Esophagus mucosa (tissue), 1 donor: ENCODE measurements around the gene IMMP2L. TPM values are rescaled to one million over a fixed set of nuclear protein-coding genes. Genes with fewer than 3 reads are reported as not detected.

Experiments
- ATAC-seq: fragments of 200-7000 bp; cut with Tn5 transposase; one replicate; pipeline ENCODE4 v1.9.1; 2020
- total RNA-seq: library from RNA; stranded (reverse); gene quantifications from one replicate; pipeline ENCODE4 v1.2.4, GENCODE V29; 2023
- donor health status: DM: yes; HTN: yes; CAD: no.

The IMMP2L gene
- total RNA-seq, 1 donor from 2014 or later = 8.8 TPM

GRCh38 chr7:111556977-111557376 is 5.3 kb downstream of the IMMP2L start:
- no peak for ATAC-seq

- ATAC-seq = no peak
These were observed 8.2 kb downstream of the IMMP2L start for GRCh38 chr7:111554086-111554485.

GRCh38 chr7:111541067-111541466 is 21.2 kb downstream of the IMMP2L start:
- ATAC-seq = no peak

GRCh38 chr7:111540199-111540815 is 22.0 kb downstream of the IMMP2L start:
- ATAC-seq = no peak

- ATAC-seq = no peak
These were observed 25.2 kb downstream of the IMMP2L start for GRCh38 chr7:111537134-111537533.

GRCh38 chr7:111535142-111535870 is 27.0 kb downstream of the IMMP2L start:
- ATAC-seq = no peak

DNA sequence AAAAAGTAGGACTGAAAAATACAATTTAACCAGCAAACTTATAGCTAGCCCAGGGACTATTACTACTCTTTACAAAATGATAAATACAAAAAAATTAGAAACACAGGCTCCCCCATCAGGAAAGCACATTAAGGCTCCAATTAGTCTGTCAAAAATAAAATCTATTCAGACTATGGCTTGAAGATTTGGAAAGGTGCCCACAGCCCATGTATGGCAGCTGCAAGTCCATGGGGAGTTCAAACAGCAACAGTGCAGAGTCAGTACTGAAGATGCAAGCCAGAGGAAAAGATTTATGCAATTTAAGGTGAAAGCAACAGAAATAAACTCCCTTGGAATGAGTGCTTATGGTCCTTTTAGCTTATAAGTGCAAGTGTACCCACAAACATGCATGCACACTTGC is 29.7 kb downstream of the IMMP2L start:
- ATAC-seq = no peak

DNA sequence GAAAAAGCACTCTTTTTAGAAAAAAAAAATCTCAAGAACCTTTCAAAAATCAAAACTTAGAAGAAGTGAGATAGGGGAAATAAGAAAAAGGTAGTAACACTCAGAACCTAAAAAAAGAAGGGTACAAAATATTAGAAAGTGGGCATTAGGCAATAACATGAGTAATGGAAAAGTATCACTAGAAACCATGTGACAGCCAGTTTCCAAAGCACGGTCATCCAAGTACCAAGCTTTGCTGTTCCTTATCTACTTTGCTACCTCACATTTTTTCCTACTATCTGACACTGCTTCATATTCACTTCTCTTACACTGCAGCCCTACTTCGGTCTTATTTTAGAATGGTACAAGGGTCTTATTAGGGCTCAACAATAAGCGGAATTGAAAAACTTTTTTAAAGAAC is 30.3 kb downstream of the IMMP2L start:
- no peak for ATAC-seq

- ATAC-seq = no peak
These were observed 32.0 kb downstream of the IMMP2L start for GRCh38 chr7:111530356-111530668.

- no peak for ATAC-seq
These were observed 32.6 kb downstream of the IMMP2L start for GRCh38 chr7:111529507-111530355.

GRCh38 chr7:111528331-111528730 is 34.0 kb downstream of the IMMP2L start:
- no peak for ATAC-seq

GRCh38 chr7:111527545-111527944 is 34.7 kb downstream of the IMMP2L start:
- ATAC-seq = no peak

DNA sequence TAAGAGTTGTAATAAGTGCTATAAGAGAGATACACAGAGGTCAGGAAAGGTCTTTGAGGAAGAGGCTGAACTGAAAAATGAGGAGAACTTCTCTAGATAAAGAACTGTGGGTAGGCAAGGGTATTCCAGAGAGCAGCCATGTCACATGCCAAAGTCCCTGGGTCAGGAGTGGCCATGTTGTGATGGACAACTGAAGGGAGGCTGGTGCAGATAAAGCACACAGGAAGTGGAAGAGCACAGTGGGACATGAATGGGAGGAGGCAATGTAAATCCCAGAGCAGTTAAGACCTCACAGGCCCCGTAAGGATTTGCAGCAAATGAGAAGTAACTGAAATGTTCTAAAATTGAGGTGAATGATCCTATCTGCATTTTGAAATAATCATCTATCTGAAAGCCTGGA is 37.2 kb downstream of the IMMP2L start:
- ATAC-seq = no peak

- ATAC-seq = no peak
These were observed 40.6 kb downstream of the IMMP2L start for GRCh38 chr7:111521660-111522059.

DNA sequence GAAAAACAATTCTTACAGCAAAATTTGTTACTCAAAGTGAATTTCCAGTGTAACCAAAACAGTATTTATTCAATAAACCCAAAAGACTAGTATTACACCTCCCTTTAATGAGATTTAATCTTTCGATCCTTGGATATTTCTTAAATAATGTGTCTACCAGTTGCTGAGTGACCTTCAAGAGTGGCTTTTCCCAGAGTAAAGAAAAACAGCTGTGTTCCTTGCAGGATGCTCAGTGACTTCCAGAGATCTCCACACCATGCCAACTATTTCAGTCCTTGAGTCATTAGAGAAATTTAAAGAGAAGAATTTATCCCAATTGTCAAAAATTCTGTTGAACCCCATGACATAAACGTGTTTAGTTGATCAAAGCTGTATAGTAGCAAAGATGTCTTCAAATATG is 44.0 kb downstream of the IMMP2L start:
- ATAC-seq = no peak

DNA sequence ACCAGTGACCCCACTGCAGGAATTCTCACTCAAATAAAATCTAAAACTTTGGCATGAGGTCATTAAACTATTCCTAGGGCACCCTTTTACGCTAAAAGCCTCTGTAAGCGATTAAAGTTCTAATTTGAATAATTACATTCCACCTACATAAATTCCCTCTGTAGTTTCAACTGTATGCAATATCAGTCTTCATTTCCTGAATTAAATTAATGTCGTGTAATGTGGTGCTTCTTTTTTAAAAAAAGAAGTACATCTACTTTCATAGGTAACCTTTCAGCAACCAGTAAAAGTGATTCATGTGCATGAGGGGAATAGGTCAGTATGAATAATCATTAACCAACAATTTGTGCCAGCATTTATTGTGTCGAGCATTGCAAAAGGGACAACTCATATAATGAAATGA is 44.7 kb downstream of the IMMP2L start:
- ATAC-seq = no peak

- ATAC-seq = no peak
These were observed 45.7 kb downstream of the IMMP2L start for GRCh38 chr7:111516612-111517011.

GRCh38 chr7:111513566-111513965 is 48.7 kb downstream of the IMMP2L start:
- ATAC-seq = no peak

DNA sequence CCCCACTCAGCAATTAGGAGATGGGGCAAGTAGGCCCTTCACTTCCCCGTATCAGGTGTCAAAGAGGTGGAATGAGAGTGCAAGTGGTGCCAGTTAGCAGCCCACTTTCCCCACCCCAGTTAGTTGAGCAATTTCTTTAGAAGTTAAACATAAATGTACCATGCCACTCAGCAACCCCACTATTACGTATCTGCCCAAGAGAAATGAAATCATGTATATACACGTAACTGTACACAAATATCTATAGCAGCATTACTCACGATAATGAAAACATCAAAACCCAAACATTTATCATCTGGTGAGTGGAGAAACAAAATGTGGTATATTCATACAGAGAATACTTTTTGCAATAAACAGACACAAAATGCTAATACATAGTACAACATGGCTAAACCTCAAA is 50.4 kb downstream of the IMMP2L start:
- ATAC-seq = no peak

DNA sequence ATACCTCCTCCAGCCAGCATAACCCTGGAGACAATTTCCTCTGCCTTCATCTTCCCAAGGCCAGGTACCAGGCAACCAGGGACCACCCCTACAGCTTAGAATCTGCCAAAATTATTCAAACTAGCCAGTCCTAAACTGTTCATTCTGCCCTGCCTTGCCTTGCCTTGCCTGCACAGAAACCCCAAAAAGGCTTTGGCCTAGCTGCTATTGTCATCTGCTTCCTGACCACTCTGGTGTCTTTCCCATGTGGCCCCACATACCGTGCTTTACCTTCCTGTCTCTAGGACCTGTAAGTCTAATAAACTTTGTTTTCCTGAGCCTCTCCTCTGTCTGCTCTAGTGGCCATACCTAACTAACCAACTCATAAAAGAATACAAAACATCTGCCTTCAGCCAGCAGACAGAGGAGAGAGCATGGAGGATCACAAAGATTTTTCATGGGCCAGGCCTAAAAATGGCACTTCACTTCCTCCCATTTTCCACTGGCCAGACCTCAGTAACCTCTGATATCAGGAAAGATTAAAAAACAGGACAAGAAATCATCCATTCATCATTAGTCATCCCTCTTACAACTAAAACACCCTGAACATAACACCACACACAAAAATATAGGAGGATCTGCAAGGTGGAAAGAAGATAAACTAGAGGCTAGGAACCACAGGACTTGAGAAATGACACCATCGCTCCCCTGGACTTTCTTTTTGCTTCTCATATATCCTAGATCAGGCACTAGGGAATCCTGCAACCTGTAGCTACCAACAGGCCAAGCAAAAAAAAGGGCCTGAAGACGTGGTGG is 51.5 kb downstream of the IMMP2L start:
- no peak for ATAC-seq

- ATAC-seq = no peak
These were observed 52.2 kb downstream of the IMMP2L start for GRCh38 chr7:111510062-111510461.

DNA sequence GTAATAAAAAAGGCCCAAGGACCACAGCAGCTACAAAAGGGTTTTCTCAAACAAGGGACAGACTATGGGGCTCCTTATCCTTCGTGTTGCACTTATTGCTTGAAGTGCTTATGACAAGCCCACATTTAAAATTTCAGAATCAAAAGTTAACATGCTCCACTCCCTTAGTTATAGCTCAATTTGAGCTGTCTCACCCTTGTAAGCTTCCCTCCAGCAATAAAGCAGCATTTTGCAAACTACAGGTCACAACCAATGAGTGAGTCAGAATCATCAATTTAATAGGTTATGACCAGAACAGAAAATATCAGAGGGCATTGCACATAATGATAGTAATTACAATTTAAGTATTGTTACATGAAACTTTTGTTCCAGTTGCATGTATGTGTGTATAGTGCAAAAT is 53.0 kb downstream of the IMMP2L start:
- no peak for ATAC-seq

GRCh38 chr7:111508387-111508786 is 53.9 kb downstream of the IMMP2L start:
- ATAC-seq = no peak
